ENCODE data around the gene CRIP3. TPM values are rescaled to one million over a fixed set of nuclear protein-coding genes. Genes with fewer than 3 reads are reported as not detected.

CRIP3 gene
- total and polyA plus RNA-seq, 2 of the 13 experiments (the other 11 are each of a cell fraction or from before 2014, with no cell fraction given): 6.3 to 9.3 TPM

DNA sequence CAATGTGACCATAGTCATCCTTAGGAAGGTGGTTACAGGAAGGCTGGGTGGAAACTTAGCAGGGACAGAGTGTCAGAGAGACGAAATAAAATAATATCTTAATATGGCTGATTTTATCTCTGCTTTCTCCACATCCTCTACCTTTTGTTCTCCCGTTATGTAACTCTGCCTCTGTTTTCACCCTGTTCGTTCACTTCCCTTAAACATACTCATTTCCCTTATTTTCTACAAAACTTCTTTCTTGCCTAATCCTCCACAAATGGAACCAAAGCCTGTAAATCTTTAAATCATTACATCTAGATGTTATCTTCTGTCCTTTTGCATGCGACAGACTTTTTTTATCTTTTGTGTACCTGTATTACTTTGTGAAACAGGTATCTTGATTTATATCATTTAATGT lies 23.3 kb upstream of the CRIP3 start:
- Histone ChIP-seq H3K4me3 (replicated peaks in 1 of 3; ENCODE audit: insufficient read depth in 1 of 3, low read depth in 2 of 3, low read length in 3 of 3) (no peak overlapping the region), H3K9me3 (ENCODE audit: low read length) (no peaks in the 10 kb centered on the region), H2AFZ (ENCODE audit: low read length) (no peak overlapping the region), H3K27ac (ENCODE audit: extremely low read length, insufficient read depth, low read length) (no peak overlapping the region), H3K79me2 (ENCODE audit: insufficient read depth, low read length) (no peaks in the 10 kb centered on the region), H4K20me1 (ENCODE audit: insufficient read depth, low read length) (no peaks in the 10 kb centered on the region), H3K36me3 (replicated peaks in 1 of 2; ENCODE audit: control insufficient read depth in 1 of 2, insufficient read depth in 2 of 2, low read length in 2 of 2) (no peaks in the 10 kb centered on the region; a peak in 1 of 5 replicates), H3K4me2 (ENCODE audit: low read depth, low read length) (no peak overlapping the region), H3K4me1 (ENCODE audit: insufficient read depth, low read length) (peaks cover 29% of the 10 kb centered on the region), H3K9ac (ENCODE audit: insufficient read depth, low read depth, low read length) (no peak overlapping the region), H3K27me3 (ENCODE audit: control insufficient read depth in 1 of 2, insufficient read depth in 2 of 2, low read length in 2 of 2) (no peaks in the 10 kb centered on the region)
- TF ChIP-seq ZNF572 (CRISPR knock-in tag; IDR thresholded peaks at IDR 0.05): no peak
- TF ChIP-seq, protein P1, sequence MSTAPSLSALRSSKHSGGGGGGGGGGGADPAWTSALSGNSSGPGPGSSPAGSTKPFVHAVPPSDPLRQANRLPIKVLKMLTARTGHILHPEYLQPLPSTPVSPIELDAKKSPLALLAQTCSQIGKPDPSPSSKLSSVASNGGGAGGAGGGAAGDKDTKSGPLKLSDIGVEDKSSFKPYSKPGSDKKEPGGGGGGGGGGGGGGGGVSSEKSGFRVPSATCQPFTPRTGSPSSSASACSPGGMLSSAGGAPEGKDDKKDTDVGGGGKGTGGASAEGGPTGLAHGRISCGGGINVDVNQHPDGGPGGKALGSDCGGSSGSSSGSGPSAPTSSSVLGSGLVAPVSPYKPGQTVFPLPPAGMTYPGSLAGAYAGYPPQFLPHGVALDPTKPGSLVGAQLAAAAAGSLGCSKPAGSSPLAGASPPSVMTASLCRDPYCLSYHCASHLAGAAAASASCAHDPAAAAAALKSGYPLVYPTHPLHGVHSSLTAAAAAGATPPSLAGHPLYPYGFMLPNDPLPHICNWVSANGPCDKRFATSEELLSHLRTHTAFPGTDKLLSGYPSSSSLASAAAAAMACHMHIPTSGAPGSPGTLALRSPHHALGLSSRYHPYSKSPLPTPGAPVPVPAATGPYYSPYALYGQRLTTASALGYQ (CRISPR knock-in tag; IDR thresholded peaks at IDR 0.05): no peak
- no peak for TF ChIP-seq SP140L (CRISPR knock-in tag; IDR thresholded peaks at IDR 0.05; ENCODE audit: borderline replicate concordance)
- TF ChIP-seq TBX3 (IDR thresholded peaks at IDR 0.05; ENCODE audit: borderline replicate concordance): no peak
- TF ChIP-seq, protein P2, sequence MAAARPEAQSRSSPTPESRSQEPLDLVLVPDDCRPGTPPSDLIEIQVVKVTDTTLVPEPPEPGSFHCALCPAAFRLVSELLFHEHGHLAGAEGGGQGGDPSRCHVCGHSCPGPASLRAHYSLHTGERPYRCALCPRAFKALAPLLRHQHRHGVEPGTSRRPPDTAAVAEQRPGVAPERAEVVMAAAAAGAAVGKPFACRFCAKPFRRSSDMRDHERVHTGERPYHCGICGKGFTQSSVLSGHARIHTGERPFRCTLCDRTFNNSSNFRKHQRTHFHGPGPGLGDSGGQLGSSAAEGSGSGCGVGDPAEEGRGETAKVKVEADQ (CRISPR knock-in tag; IDR thresholded peaks at IDR 0.05; ENCODE audit: borderline replicate concordance): no peak
- no peak for TF ChIP-seq ZNF709 (CRISPR knock-in tag; IDR thresholded peaks at IDR 0.05)
- no peak for TF ChIP-seq HNRNPUL1 (IDR thresholded peaks at IDR 0.05; ENCODE audit: low read depth, low read length)
- TF ChIP-seq ZNF552 (CRISPR knock-in tag; IDR thresholded peaks at IDR 0.05; ENCODE audit: borderline replicate concordance): no peak
- no peak for TF ChIP-seq ATM (IDR thresholded peaks at IDR 0.05; ENCODE audit: borderline replicate concordance)
- TF ChIP-seq CBFB (CRISPR knock-in tag; IDR thresholded peaks at IDR 0.05): no peak
- no peak for TF ChIP-seq THAP11 (CRISPR knock-in tag; IDR thresholded peaks at IDR 0.05)
- TF ChIP-seq ARNT (IDR thresholded peaks at IDR 0.05): no peak
- TF ChIP-seq ZNF253 (CRISPR knock-in tag; IDR thresholded peaks at IDR 0.05; ENCODE audit: borderline replicate concordance): no peak
- no peak for TF ChIP-seq ZNF557 (CRISPR knock-in tag; IDR thresholded peaks at IDR 0.05)
- no peak for TF ChIP-seq SIX1 (CRISPR knock-in tag; IDR thresholded peaks at IDR 0.05; ENCODE audit: borderline replicate concordance)
- TF ChIP-seq, protein P3, sequence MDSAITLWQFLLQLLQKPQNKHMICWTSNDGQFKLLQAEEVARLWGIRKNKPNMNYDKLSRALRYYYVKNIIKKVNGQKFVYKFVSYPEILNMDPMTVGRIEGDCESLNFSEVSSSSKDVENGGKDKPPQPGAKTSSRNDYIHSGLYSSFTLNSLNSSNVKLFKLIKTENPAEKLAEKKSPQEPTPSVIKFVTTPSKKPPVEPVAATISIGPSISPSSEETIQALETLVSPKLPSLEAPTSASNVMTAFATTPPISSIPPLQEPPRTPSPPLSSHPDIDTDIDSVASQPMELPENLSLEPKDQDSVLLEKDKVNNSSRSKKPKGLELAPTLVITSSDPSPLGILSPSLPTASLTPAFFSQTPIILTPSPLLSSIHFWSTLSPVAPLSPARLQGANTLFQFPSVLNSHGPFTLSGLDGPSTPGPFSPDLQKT (CRISPR knock-in tag; IDR thresholded peaks at IDR 0.05; ENCODE audit: borderline replicate concordance): no peak
- no peak for TF ChIP-seq ZKSCAN8 (CRISPR knock-in tag; IDR thresholded peaks at IDR 0.05; ENCODE audit: borderline replicate concordance)
- BruUV-seq (replicated peaks): no TSS peak
- DNase-seq (ENCODE audit: low spot score) (no peak), ATAC-seq (no peak), FAIRE-seq (no peak)
- in situ Hi-C loops (cut with HindIII; ENCODE audit: extremely low pct_ligation_motif_present, low pct_unique_long_range_greater_than_20kb): loop anchor here (5.0 kb wide), 1 partner anchor 70 kb away; no protein-coding TSS in a partner anchor
- 67% methylated on average over 4 of the region's 4 CpGs for WGBS (ENCODE audit: low lambda C conversion rate)
- intact Hi-C loops (cut with micrococcal nuclease; ENCODE audit: unreplicated experiment): no loop called here
- ChIA-PET CTCF (ENCODE audit: low intra/inter-chr PET ratio, low total read pairs) (no interaction called here), POLR2A (interaction anchor here (1.4 kb wide), 1 partner anchor 64 kb away, joined by 4 read pairs; no protein-coding TSS in a partner anchor)
